K562 (cell line): Measurements from ENCODE around the gene FKBP15. TPM values are rescaled to one million over a fixed set of nuclear protein-coding genes. Genes with fewer than 3 reads are reported as not detected.
A peak's percentile ranks its signal among the peaks of the same experiment; 100 is the strongest.

ENCODE experiments used
- EP300 ChIP-seq: IDR thresholded peaks from 2 replicates; pipeline ENCODE4 v1.6.1; 2012; ENCODE audit warnings: low read length, improper control_type of control experiment
- HDAC2 ChIP-seq: fragments of 450-650 bp; IDR thresholded peaks from 2 replicates; pipeline ENCODE4 v1.6.1; 2016; ENCODE audit warnings: mild to moderate bottlenecking
- ILK ChIP-seq: fragments of 450-650 bp; IDR thresholded peaks from 2 replicates; pipeline ENCODE4 v1.6.1; 2016; ENCODE audit warnings: missing genetic modification characterization, low read depth, mild to moderate bottlenecking, missing compliant biosample characterization, moderate library complexity, borderline replicate concordance
- MECOM ChIP-seq: fragments of 250-450 bp; sonication (Bioruptor Pico); IDR thresholded peaks from 2 replicates; pipeline ENCODE4 v1.8.0; 2022; ENCODE audit warnings: inconsistent platforms
- NCOA1 ChIP-seq: fragments of 450-650 bp; IDR thresholded peaks from 2 replicates; pipeline ENCODE4 v1.6.1; 2016; ENCODE audit warnings: low read depth
- POLR2AphosphoS2 ChIP-seq: IDR thresholded peaks from 2 replicates; pipeline ENCODE4 v1.6.1; 2012; ENCODE audit warnings: low read length, improper control_type of control experiment
- PTBP1 ChIP-seq: fragments of 200-400 bp; formaldehyde crosslinking; IDR thresholded peaks from 2 replicates; pipeline ENCODE4 v1.6.1; 2017; ENCODE audit warnings: low read depth, low read length
- YY1 ChIP-seq, 3 experiments: IDR thresholded peaks; 2 replicates each; pipeline ENCODE4 v1.6.1; 2011; ENCODE audit warnings: low read length in 2 of 3, mild to moderate bottlenecking in 2 of 3, moderate library complexity in 2 of 3, borderline replicate concordance in 1 of 3, control low read depth in 1 of 3, low read depth in 1 of 3; ENCODE audit not compliant: insufficient read depth in 3 of 3, insufficient replicate concordance in 2 of 3, control insufficient read depth in 1 of 3, insufficient read length in 1 of 3; ENCODE audit errors: extremely low read depth in 1 of 3
- ZNF12 ChIP-seq: sonication (generic); formaldehyde crosslinking; IDR thresholded peaks from 2 replicates; pipeline ENCODE4 v1.4.0; 2020; ENCODE audit warnings: mild to moderate bottlenecking, missing genetic modification reagents
- ZNF324 ChIP-seq: fragments of 250-450 bp; sonication (Bioruptor Pico); IDR thresholded peaks from 2 replicates; pipeline ENCODE4 v1.4.0; 2020; ENCODE audit warnings: mild to moderate bottlenecking
- ZZZ3 ChIP-seq: fragments of 450-650 bp; IDR thresholded peaks from 2 replicates; pipeline ENCODE4 v1.6.1; 2016; ENCODE audit warnings: antibody characterized with exemption, mild to moderate bottlenecking, moderate library complexity
- polyA plus RNA-seq, 8 experiments: library from polyadenylated mRNA; depleted of rRNA in 4 of 8; stranded (reverse) in 5 of 8; unstranded in 3 of 8; fragments of >200 nt; fragmentation: Nextera tagmentation in 2 of 8; fragmentation: Illumina TruSeq in 1 of 8; extraction: Ambion mirVana in 2 of 8; extraction: Trizol in 1 of 8; gene quantifications; 2 replicates each; pipeline versions ENCODE4 v1.2.1 to v1.2.3, GENCODE V29; 2011 to 2014; ENCODE audit warnings: inconsistent platforms in 1 of 8, missing spikeins in 1 of 8
- total RNA-seq, 7 experiments: library from RNA; depleted of rRNA in 6 of 7; stranded (reverse); fragments of >200 nt in 6 of 7; fragmentation: Illumina TruSeq in 2 of 7; extraction: Trizol in 2 of 7; gene quantifications; 2 replicates each; pipeline versions ENCODE4 v1.2.1 to v1.2.3, GENCODE V29; 2011 to 2021; ENCODE audit warnings: low replicate concordance in 1 of 7
- TF ChIP-seq, protein P1 (sequence below): fragments of 250-450 bp; sonication (Bioruptor Pico); IDR thresholded peaks from 2 replicates; pipeline ENCODE4 v1.4.0; 2020; ENCODE audit warnings: mild to moderate bottlenecking, moderate library complexity, borderline replicate concordance
- TF ChIP-seq, protein P2 (sequence below): sonication (generic); formaldehyde crosslinking; IDR thresholded peaks from 2 replicates; pipeline ENCODE4 v1.8.0; 2022; ENCODE audit warnings: mild to moderate bottlenecking, missing genetic modification reagents
- TF ChIP-seq, protein P3 (sequence below): fragments of 450-650 bp; formaldehyde crosslinking; IDR thresholded peaks from 2 replicates; pipeline ENCODE4 v1.4.0; 2020; ENCODE audit warnings: mild to moderate bottlenecking, mixed read lengths
- TF ChIP-seq, protein P4 (sequence below): fragments of 450-650 bp; formaldehyde crosslinking; IDR thresholded peaks from 2 replicates; pipeline ENCODE4 v1.4.0; 2022; ENCODE audit warnings: missing genetic modification characterization

Gene FKBP15
- total and polyA plus RNA-seq, 9 of the 15 experiments (the other 6 are each of a cell fraction or from before 2014, with no cell fraction given), result 8.7 to 38.0 (median 18.9) TPM

DNA sequence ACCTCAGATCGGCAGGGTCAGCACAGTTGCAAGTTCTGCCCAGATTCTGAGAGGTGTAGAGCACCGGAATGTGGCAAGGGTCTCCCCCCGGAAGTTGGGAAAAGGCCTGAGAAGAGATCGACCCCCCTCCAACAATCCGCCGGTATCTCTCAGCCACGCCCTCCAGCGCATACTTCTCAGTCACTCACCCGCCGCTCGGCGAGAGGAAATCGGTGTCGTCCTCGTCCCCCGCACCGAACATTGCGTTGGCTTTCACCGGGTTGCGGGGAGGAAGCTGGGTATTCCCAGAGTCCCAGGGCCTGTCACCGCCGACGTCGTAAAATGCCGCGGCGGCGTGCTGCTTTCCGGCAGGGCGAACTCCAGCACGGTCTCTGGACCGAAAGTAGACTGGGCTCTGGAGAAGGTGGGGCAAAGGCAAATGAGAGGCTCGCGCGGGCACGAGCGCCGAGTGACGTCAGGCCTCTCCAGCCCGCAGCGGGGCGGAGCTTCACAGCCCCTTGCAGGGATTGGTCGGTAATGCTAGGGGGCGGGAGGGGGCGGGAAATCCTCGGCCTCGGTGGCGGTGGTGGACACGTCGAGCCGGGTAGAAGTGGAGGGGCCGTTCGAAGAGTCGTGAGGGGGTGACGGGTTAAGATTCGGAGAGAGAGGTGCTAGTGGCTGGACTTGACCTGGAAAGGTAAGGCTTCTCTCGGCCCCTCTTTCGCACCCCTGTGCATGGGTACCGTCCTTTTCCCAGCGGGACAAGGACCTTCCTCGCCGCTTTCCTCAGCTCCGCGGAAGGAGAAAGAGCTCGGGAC, at the start of gene FKBP15, which contains the start of gene SLC31A1 (continued):
- TF ChIP-seq, protein P1, sequence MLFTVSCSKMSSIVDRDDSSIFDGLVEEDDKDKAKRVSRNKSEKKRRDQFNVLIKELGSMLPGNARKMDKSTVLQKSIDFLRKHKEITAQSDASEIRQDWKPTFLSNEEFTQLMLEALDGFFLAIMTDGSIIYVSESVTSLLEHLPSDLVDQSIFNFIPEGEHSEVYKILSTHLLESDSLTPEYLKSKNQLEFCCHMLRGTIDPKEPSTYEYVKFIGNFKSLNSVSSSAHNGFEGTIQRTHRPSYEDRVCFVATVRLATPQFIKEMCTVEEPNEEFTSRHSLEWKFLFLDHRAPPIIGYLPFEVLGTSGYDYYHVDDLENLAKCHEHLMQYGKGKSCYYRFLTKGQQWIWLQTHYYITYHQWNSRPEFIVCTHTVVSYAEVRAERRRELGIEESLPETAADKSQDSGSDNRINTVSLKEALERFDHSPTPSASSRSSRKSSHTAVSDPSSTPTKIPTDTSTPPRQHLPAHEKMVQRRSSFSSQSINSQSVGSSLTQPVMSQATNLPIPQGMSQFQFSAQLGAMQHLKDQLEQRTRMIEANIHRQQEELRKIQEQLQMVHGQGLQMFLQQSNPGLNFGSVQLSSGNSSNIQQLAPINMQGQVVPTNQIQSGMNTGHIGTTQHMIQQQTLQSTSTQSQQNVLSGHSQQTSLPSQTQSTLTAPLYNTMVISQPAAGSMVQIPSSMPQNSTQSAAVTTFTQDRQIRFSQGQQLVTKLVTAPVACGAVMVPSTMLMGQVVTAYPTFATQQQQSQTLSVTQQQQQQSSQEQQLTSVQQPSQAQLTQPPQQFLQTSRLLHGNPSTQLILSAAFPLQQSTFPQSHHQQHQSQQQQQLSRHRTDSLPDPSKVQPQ (CRISPR knock-in tag), result no peak
- TF ChIP-seq, protein P2, sequence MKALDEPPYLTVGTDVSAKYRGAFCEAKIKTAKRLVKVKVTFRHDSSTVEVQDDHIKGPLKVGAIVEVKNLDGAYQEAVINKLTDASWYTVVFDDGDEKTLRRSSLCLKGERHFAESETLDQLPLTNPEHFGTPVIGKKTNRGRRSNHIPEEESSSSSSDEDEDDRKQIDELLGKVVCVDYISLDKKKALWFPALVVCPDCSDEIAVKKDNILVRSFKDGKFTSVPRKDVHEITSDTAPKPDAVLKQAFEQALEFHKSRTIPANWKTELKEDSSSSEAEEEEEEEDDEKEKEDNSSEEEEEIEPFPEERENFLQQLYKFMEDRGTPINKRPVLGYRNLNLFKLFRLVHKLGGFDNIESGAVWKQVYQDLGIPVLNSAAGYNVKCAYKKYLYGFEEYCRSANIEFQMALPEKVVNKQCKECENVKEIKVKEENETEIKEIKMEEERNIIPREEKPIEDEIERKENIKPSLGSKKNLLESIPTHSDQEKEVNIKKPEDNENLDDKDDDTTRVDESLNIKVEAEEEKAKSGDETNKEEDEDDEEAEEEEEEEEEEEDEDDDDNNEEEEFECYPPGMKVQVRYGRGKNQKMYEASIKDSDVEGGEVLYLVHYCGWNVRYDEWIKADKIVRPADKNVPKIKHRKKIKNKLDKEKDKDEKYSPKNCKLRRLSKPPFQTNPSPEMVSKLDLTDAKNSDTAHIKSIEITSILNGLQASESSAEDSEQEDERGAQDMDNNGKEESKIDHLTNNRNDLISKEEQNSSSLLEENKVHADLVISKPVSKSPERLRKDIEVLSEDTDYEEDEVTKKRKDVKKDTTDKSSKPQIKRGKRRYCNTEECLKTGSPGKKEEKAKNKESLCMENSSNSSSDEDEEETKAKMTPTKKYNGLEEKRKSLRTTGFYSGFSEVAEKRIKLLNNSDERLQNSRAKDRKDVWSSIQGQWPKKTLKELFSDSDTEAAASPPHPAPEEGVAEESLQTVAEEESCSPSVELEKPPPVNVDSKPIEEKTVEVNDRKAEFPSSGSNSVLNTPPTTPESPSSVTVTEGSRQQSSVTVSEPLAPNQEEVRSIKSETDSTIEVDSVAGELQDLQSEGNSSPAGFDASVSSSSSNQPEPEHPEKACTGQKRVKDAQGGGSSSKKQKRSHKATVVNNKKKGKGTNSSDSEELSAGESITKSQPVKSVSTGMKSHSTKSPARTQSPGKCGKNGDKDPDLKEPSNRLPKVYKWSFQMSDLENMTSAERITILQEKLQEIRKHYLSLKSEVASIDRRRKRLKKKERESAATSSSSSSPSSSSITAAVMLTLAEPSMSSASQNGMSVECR (CRISPR knock-in tag), result no peak
- TF ChIP-seq MECOM (CRISPR knock-in tag) (no peak), PTBP1 (no peak), ZNF12 (CRISPR knock-in tag) (peak; percentile 74; the same call in 1 of the 2 replicates), ZZZ3 (no peak), ILK (no peak), YY1 (IDR thresholded peaks at IDR 0.05; ENCODE audit: borderline replicate concordance in 1 of 3, control insufficient read depth in 1 of 3, extremely low read depth in 1 of 3, insufficient read depth in 3 of 3, insufficient read length in 1 of 3, insufficient replicate concordance in 2 of 3, low read depth in 1 of 3, low read length in 2 of 3) (no peak), HDAC2 (peak; percentile 19), NCOA1 (no peak), ZNF324 (no peak), EP300 (peak; percentile 22; the same call in 1 of the 2 replicates), POLR2AphosphoS2 (no peak)
- TF ChIP-seq, protein P3, sequence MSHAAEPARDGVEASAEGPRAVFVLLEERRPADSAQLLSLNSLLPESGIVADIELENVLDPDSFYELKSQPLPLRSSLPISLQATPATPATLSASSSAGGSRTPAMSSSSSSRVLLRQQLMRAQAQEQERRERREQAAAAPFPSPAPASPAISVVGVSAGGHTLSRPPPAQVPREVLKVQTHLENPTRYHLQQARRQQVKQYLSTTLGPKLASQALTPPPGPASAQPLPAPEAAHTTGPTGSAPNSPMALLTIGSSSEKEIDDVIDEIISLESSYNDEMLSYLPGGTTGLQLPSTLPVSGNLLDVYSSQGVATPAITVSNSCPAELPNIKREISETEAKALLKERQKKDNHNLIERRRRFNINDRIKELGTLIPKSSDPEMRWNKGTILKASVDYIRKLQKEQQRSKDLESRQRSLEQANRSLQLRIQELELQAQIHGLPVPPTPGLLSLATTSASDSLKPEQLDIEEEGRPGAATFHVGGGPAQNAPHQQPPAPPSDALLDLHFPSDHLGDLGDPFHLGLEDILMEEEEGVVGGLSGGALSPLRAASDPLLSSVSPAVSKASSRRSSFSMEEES, result no peak
- TF ChIP-seq, protein P4, sequence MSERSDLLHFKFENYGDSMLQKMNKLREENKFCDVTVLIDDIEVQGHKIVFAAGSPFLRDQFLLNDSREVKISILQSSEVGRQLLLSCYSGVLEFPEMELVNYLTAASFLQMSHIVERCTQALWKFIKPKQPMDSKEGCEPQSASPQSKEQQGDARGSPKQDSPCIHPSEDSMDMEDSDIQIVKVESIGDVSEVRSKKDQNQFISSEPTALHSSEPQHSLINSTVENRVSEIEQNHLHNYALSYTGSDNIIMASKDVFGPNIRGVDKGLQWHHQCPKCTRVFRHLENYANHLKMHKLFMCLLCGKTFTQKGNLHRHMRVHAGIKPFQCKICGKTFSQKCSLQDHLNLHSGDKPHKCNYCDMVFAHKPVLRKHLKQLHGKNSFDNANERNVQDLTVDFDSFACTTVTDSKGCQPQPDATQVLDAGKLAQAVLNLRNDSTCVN, result 0 out of 2 replicates have a peak, but pooled peaks have one; percentile 52
